GM19238 (cell line): Measurements from ENCODE around the gene FAM135A.
"Not testable (repeated sequence)": the region's sequence is repeated elsewhere in the genome, so short reads cannot be mapped to it uniquely, and the experiment has no call there.

Experiments used
- DNase-seq: peaks from one replicate; pipeline ENCODE4 v3.0.0; 2011; ENCODE audit warnings: low spot score; ENCODE audit not compliant: insufficient read length

The FAM135A gene

DNA sequence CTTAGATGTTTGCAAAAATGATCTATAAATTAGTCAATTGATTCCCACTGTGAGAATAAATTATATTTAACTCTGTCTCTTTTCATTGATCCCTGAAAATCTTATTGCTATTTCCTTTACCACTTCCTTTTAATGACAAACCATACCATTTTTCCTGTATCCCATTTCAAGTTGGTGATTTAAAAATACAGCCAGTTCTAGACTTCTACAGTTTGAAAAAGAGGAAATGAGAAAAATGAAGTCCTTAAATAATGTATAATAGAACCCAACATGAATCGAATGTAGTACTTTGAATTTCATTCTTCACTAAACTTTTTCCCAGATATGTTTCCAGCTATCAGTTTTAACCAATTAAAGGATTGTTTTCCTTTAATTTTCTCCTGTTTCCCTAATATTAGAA, 124.0 kb downstream of the FAM135A start:
- no peak for DNase-seq

DNA sequence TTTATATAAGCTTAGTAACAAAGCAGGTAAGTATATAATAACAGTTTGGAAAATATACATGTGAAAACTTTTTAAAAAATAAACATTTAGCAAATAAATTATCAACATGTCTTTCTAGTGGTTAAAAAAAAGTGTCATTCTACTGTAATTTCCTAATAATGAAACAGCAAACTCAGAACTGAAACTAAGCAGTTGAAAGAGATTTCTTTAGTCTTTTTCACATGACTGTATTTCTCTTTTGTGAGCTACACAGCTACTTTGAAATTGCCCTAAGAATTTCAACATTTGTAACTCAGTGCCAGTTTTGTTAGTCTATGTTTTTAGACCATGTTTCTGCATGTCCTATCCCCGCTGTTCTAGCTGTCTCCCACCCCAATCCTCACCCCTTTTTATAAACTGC, 125.1 kb downstream of the FAM135A start:
- DNase-seq = no peak

DNA sequence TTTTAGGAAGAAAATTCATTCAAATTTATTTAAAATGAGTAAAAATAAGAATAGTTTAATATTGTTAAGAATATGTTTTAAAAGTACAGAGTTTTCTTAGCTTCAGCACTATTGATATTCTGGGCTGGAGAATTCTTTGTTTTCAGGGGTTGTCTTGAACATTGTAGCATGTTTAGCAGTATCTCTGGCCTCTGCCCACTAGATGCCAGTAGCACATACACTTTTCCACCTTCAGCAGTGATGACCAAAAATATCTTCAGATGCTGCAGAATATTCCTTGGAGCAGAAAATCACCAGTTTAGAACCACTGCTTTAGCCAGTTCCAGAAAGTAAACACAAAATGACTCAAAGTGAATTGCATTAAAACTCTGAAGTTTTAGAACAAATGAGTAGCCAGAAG, 134.0 kb downstream of the FAM135A start:
- no peak for DNase-seq

DNA sequence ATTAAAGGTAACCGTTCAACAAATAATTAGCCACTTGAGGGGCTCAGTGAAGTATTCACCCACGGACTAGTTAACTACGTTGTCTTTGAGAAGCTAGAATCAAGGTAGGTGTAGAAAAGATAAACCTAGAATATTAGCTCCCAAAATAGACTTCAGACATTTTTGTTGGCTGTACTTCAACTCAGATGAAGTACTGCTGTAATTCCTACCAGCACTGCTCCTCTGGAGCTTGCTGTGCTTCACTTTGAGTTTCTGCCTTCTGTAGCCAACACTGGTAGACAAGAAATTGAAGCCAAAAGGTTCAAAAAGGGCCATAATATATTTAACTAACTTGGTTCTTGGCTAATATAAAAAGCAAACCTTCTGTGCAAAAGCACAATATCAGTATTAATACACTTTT, 134.6 kb downstream of the FAM135A start:
- no peak for DNase-seq

DNA sequence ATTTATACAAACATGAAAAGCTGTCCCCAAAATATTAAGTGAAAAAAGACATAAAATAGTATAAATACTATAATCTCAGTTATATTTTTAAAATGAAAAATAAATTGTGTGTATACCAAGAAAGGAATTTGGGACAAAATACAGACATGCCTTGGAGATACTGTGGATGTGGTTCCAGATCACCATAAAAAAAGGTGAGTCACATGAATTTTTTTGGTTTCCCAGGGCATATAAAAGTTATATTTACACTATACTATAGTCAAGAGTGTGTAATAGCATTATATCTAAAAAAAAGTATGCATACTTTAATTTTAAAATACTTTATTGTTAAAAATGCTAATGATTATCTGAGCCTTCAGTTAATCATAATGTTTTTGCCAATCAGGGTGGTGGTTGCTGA, 136.0 kb downstream of the FAM135A start:
- no peak for DNase-seq

DNA sequence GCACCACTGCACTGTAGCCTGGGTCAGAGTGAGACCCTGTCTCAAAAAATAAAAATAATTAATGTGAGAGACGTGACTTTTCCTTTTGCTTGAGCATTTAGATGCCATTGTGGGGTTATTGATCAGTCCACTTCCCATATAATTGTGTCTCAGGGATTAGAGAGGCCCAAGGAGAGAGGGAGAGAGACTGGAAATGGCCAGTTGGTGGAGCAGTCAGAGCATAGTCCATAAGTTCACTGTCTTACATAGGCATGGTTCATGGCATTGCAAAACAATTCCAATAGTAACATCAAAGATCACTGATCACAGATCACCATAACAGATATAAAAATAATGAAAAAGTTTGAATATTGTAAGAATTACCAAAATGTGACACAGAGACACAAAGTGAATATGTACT, 138.3 kb downstream of the FAM135A start:
- DNase-seq = no peak

DNA sequence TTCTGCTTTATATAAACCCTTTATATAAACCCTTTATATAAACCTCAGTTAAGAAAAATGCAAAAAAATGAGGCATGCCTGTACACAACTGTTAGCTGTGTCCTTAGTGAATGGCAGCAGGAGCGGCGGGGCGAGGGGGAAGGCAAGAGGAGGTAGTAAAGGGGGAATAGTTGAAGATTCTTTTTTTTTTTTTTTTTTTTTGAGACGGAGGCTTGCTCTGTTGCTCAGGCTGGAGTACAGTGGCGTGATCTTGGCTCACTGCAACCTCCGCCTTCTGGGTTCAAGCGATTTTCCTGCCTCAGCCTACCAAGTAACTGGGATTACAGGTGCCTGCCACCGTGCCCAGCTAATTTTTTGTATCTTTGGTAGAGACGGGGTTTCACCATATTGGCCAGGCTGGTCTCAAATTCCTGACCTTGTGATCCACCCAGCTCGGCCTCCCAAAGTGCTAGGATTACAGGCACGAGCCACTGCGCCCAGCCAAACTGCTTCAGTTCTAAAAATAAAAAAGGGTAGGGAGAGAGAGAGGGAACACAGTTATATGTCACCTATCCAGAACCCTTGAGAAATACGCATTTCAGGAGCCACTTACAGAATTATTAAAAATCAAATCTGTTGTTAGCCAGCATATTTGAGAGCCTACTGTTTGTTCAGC, 139.1 kb downstream of the FAM135A start:
- DNase-seq = not testable (repeated sequence)

DNA sequence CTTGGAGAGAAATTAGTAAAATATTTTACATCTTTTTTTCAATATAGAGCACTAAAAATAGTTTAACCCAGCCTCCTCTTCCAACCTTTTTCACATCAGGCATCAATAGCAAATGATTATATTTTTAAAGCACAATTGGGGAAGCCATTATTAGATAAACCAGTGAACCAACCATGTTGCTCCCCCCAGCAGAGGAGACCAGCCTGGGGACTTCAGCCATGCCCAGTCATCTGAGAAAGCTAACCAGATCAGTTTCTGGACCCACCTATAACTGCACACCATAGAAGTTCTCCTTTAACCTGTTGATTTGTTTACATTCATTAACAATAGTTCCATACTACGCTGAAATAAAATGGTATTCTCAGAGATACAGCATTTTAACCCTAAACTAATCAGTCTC, 139.7 kb downstream of the FAM135A start:
- DNase-seq = no peak

DNA sequence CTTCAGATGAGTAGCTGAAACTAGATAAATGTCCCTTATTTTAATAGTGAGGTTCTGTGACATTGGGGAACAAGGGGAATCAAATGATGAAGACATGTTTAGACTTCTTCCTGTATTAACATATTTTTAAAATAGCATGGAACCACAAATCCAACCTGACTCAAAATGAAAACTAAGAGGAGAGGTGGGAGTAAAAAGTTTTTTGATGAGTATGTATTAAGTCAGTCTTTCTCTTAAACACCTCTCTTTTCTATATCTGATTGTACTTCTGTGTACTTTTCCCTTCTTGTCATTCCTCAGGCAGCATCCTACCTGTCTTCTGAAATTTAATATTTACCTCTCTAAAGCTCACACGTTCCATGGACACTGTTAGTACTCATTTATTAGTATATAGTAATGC, 144.7 kb downstream of the FAM135A start:
- DNase-seq = no peak

DNA sequence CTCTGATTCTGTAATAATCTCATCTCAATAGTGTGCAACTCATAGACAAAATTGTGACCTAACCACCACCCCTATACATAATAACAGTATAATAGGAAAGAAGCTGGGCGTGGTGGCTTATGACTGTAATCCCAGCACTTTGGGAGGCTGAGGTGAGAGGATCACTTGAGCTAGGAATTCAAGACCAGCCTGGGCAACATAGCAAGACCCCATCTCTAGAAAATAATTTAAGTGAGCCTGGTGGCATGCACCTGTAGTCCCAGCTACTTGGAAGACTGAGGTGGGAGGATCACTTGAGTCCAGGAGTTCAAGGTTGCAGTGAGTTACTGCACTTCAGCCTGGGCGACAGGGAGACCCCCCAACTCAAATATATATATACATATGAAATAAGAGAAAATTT, 149.1 kb downstream of the FAM135A start:
- not testable (repeated sequence) for DNase-seq

DNA sequence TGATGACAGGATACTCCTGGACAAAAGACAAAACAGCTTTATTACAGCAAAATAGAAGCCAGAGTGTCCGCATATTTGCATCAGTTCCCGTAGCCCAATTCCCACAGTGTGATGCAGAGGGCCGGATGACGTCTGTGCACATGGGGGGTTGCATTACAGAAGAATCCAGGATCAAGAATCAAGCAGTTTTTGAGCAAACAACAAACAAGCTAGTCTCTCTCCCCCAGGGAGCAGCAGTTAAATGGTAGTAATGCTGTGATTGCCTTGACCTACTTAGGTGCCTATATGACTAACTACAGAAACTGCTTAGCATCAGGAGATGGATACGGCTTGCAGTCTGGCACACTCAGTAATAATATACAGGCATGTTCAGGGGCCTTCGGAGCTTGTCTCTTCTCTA, 150.2 kb downstream of the FAM135A start:
- DNase-seq = no peak

DNA sequence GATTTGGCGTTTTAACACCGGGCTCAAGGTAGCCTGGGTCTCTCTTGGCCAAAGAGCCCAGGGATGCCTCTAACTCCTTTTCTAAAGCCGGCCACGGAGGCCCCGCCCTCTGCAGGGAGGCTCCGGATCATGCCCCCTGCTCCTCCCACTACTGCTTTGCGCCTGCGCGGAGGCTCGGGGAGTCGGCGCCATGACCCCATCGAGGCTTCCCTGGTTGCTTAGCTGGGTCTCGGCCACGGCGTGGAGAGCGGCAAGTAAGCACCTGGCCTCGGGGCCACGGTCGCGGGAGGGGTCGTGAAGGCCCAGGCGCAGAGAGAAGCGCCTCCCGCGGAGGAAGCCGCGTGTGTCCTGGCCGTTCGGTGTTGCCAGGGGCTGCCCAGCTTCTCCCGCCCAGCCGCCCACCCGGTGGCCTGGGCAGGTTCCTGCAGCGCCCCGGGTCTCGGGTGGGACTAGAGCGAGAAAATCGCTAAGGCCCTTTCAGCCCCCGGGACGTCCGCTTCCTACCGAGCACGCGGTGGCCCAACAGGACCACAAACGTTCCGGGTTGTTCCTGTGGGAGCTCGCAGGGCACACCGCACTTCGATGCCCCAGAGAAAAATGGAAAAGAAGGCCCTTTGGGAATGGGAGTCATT, 153.6 kb downstream of the FAM135A start, which contains the start of gene SDHAF4:
Gene SDHAF4 (plus strand): TSS at position 180 of the 632 bp plus-strand sequence. CDS start 11 bp downstream, at position 191.
- DNase-seq = peak; percentile 87

DNA sequence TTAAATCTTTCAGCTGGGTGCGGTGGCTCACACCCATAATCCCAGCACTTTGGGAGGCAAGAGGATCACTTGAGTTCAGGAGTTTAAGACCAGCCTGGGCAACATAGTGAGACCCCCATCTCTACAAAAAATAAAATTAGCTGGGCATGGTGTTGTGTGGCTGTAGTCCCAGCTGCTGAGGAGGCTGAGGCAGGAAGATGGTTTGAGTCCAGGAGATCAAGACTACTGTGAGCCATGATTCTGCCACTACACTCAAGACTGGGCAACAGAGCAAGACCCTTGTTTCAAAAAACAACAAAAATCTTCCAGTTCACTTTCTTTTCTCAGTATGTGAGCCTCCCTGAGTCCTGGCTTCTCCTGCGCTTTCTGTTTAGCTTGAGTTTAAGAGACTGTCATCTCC, 161.3 kb downstream of the FAM135A start:
- no peak for DNase-seq

DNA sequence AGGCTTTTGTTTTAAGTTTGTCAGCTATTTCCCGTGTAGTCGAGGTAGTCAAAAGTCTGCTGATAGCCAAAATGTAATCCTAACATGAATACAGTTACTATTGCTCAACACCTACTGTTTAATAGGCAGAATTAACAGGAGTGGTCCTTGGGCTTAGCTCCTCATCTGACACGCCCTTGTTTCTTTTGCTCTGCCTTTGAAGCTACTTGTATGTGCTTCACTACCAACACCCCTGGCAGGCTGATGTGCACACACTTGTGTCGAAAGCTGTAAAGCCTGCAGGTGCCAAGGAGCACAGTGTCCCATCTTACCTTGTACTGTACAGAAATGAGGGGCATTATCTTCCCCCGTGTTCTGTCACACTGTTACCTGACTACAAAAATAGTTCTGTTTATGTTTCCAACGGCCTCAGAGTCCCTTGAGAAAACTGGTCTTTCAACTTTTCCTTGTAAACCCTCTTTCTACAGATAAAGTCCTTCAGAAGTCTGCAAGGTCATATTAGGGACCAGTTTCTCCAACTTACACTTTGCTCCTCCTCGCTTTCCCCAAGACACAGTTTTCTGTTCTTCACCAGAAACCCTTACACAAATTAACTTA, 162.7 kb downstream of the FAM135A start:
- DNase-seq = no peak

DNA sequence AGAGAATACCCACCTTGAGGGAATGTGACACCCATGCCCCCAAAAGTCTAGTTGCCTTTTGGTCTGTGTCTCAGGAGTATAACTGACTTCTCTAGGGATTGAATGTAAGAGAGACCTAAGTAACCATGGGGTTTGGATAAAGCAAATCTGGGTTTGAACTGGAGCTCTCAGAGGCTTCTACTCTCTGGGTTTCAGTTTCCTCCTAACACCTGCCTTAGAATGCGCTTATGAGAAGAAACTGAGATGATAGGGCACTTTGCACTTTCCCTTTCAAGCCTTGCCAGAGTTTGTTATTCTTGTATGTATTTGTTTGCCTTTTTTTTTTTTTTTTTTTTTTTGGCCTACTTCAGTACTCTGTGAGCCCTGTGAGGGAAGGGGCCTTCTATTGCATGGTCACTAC, 172.8 kb downstream of the FAM135A start:
- DNase-seq = peak; percentile 16

DNA sequence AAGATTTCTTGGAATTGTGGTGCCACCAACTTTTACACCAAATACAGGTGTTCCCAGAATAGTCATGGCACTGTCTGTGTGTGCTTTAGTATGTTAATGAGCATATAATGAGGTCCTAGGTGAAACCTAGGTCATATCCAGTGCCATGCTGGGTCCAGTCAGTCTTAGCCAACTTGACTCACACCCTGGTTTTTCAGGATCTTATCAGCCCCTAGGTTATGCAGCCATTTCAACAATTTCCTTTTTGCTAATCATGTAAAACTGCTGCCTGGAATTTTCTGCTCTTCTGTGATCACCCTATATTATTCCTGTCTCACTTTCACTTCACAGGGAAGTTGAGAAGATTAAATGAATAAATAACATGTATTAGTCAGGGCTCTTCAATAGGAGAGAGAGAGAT, 177.1 kb downstream of the FAM135A start:
- DNase-seq = no peak

DNA sequence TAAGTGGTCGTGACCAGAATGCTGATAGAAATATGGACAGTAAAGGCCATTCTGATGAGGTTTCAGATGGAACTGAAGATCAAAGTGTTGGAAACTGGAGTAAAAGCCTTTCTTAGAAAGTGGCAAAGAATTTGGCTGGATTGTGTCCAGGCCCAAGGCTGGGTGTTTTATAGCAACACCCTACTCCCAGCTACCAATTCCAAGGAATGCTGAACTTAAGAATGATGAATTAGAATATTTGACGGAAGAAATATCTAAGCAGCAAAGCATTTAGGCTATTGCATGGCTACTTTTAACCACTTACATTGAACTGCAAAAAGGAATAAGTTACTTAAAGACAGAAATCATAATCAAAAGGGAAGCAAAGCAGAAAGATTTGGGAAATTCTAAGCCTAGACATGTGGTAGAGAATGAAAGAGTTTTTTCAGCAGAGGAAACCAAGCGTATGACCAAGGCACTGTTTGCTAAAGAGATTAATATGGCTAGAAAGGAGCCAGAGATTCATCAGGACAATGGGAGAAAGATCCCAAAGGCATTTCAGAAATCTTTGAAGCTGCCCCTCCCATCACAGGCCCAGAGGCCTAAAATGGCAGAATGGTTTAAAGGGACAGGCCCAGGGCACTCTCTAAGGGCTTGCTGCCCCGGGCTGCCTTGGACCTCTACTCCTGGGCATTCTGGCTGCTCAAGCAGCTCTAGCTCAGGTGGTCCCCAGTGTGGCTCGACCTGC, 179.2 kb downstream of the FAM135A start:
- no peak for DNase-seq

DNA sequence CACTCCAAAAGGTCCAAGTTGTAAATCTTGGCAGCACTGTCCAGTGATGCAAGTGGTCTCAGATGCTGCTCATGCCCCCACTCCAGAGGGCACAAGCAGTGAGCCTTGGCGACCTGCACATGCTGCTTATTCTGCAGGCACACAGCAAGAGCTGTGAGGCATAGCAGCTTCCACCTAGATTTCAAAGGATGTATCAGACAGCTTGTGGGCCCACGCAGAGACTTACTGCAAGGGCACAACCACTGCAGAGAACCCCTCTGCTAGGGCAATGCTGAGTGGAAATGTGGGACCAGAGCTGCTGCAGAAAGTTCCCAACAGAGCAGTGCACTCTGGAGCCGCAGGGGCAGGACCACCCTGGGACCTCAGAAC, 179.8 kb downstream of the FAM135A start:
- DNase-seq = no peak

DNA sequence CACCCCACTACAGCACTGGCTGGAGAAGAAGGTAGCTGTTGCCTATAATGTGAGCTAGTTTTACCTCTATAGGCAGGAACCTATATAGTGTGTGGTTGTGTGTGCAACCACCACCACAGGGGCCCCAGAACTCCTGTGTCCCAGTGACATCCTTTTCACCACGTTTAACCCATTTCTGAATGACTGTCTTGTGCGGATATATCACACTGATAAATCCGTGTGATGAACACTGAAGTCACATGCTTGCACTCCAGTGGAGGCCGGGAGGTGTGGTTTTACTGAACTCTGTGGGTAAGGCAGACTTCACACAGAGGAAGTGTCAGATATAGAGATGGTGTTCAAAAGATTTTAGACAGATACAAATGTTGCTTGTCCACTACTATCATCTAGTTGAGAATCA, 185.9 kb downstream of the FAM135A start:
- no peak for DNase-seq

DNA sequence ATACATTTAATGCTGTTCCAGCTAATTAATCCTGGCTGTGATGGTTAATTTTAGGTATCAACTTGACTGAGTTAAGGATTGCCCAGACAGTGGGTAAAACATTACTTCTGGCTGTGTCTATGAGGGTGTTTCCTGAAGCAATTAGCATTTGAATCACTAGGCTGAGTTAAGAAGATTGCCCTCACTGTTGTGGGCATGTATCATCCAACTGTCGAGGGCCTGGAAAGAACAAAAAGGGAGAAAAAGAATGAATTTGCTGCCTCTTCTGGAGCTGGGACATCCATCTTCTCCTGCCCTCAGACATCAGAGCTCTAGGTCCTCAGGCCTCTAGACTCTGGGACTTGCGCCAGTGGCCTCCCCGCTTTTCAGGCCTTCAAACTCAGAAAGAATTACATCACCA, 187.7 kb downstream of the FAM135A start:
- DNase-seq = no peak

DNA sequence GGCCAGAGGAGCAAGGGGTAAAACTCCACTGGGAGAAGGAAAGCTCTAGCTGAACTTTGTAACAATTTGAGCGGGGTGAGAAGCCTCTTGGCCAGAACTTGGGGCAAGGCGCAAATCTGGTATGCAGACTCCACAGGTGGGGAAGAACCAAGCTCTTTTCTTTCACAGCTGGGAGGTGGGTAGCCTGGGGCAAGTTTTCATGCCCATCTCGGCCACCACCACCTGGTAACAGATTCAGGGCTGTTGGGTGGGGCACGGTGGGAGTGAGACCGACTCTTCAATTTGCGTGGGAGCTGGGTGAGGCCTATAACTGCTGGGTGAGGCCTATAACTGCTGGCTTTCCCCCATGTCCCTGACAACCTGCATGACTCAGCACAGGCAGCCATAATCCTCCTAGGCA, 190.9 kb downstream of the FAM135A start:
- DNase-seq = no peak

DNA sequence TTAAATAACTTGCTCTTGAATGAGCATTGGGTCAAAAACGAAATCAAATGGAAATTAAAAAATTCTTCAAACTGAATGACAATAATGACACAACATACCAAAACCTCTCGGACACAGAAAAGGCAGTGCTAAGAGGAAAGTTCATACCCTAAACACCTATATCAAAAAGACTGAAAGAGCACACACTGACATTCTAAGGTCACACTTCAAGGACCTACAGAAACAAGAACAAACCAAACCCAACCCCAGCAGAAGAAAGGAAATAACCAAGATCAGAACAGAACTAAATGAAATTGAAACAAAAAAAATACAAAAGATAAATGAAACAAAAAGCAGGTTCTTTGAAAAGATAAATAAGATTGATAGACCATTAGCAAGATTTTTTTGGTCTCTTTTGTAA, 194.1 kb downstream of the FAM135A start:
- not testable (repeated sequence) for DNase-seq
